ENCODE data around the gene PHF8. TPM values are rescaled to one million over a fixed set of nuclear protein-coding genes. Genes with fewer than 3 reads are reported as not detected.

The PHF8 gene
- polyA plus RNA-seq, 3 donors: 10.5 to 20.3 (median 11.9) TPM

DNA sequence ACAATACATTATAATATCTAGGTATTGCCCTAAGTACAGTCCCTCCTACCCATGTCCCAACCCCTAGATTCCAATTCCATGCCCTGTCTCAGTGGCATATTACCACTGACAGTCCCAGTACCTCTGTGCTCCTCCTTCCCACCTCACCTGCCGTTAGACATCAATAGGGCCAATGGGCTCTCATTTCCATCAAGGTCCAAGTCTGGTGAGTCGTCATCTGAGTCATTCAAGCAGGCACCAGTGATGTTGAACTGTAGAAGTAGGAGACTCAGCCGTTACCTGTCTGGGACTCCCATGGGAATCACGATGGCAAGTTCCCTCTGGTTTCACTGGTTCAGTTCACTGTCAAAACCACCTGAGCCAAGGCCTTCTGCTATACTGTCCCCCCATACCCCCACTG lies 51.7 kb downstream of the PHF8 start:
- H3K4me3 Mint-ChIP-seq: no peak overlapping the region
- H3K27ac Mint-ChIP-seq: no peak overlapping the region
- H3K9me3 Mint-ChIP-seq: peaks cover 0 to 3% (median 0%) of the 10 kb centered on the region in 7 donors
- WGBS (ENCODE audit: insufficient coverage): no CpG with 5 or more reads among the region's 4 CpGs
- peaks cover 0 to 1% (median 1%) of the 10 kb centered on the region in 3 donors for H3K27me3 Mint-ChIP-seq (ENCODE audit: low read depth in 3 of 3)
- Histone ChIP-seq H4K20me1 (ENCODE audit: insufficient read depth, low read length) (no peaks in the 10 kb centered on the region), H3K4me3 (replicated peaks in 1 of 3; ENCODE audit: low read depth in 2 of 3, low read length in 3 of 3) (no peak overlapping the region), H3K9me3 (replicated peaks in 1 of 2; ENCODE audit: control insufficient read depth in 1 of 2, insufficient read depth in 1 of 2, low read length in 2 of 2) (no peaks in the 10 kb centered on the region), H3K4me1 (ENCODE audit: control insufficient read depth in 1 of 2, insufficient read depth in 2 of 2, low read length in 2 of 2) (no peaks in the 10 kb centered on the region), H3K27ac (ENCODE audit: low read depth in 1 of 2, low read length in 2 of 2) (no peak overlapping the region), H2AFZ (ENCODE audit: insufficient read depth, low read depth, low read length, poor library complexity, severe bottlenecking) (no peak overlapping the region), H3K79me2 (ENCODE audit: insufficient read depth, low read length) (no peaks in the 10 kb centered on the region), H3K9ac (ENCODE audit: insufficient read depth, low read length, poor library complexity, severe bottlenecking) (no peak overlapping the region), H3K4me2 (replicated peaks; ENCODE audit: extremely low read depth, low read length, poor library complexity, severe bottlenecking) (no peak overlapping the region), H3K36me3 (replicated peaks in 1 of 2; ENCODE audit: control insufficient read depth in 1 of 2, insufficient read depth in 2 of 2, low read length in 2 of 2) (peaks cover 53 to 76% of the 10 kb centered on the region in 2 donors), H3K27me3 (ENCODE audit: control insufficient read depth in 2 of 2, insufficient read depth in 2 of 2, low read length in 2 of 2) (no peaks in the 10 kb centered on the region)
- H3K36me3 Mint-ChIP-seq: peaks cover 57 to 60% of the 10 kb centered on the region in 2 donors
- intact Hi-C loops (cut with micrococcal nuclease): loop anchor here in 1 of 2 donors (10.0 kb wide), 1 partner anchor 438 kb away; no protein-coding TSS in a partner anchor
- TF ChIP-seq, protein P1, sequence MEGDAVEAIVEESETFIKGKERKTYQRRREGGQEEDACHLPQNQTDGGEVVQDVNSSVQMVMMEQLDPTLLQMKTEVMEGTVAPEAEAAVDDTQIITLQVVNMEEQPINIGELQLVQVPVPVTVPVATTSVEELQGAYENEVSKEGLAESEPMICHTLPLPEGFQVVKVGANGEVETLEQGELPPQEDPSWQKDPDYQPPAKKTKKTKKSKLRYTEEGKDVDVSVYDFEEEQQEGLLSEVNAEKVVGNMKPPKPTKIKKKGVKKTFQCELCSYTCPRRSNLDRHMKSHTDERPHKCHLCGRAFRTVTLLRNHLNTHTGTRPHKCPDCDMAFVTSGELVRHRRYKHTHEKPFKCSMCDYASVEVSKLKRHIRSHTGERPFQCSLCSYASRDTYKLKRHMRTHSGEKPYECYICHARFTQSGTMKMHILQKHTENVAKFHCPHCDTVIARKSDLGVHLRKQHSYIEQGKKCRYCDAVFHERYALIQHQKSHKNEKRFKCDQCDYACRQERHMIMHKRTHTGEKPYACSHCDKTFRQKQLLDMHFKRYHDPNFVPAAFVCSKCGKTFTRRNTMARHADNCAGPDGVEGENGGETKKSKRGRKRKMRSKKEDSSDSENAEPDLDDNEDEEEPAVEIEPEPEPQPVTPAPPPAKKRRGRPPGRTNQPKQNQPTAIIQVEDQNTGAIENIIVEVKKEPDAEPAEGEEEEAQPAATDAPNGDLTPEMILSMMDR (IDR thresholded peaks at IDR 0.05): no peak
- no peak for DNase-seq
- H3K4me1 Mint-ChIP-seq: no peaks in the 10 kb centered on the region

DNA sequence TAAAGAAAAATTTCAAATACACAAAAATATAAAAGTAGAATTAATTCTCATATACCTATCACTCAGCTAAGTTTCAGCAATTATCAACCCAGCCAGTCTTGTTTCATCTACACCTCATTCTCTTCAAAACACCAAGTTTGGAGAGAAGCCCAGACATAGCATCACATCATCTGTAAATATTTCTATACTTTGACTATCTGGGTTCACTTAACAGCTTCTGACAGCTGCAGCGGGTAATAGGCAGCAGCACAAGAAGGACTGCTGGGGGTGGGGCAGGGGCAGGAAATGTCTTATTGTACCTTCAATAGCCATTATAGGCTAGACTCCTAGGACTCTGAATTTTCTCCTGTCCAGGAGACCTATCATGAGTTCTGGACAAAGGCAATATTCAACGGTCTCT lies 54.1 kb downstream of the PHF8 start:
- no peak overlapping the region for H3K27ac Mint-ChIP-seq
- no CpG with 5 or more reads among the region's 2 CpGs for WGBS (ENCODE audit: insufficient coverage)
- no peaks in the 10 kb centered on the region for H3K9me3 ChIP-seq (replicated peaks in 1 of 2; ENCODE audit: control insufficient read depth in 1 of 2, insufficient read depth in 1 of 2, low read length in 2 of 2)

More for the DNA sequence above, 54.1 kb downstream of the PHF8 start:
- Mint-ChIP-seq H3K9me3 (no peaks in the 10 kb centered on the region), H3K36me3 (peaks cover 59 to 67% of the 10 kb centered on the region in 2 donors), H3K4me1 (no peaks in the 10 kb centered on the region), H3K4me3 (no peak overlapping the region), H3K27me3 (ENCODE audit: low read depth in 3 of 3) (peaks cover 0 to 1% (median 0%) of the 10 kb centered on the region in 3 donors)
- H3K79me2 ChIP-seq (ENCODE audit: insufficient read depth, low read length): no peaks in the 10 kb centered on the region
- no peak overlapping the region for H3K27ac ChIP-seq (ENCODE audit: low read depth in 1 of 2, low read length in 2 of 2)
- no peak overlapping the region for H3K4me3 ChIP-seq (replicated peaks in 1 of 3; ENCODE audit: low read depth in 2 of 3, low read length in 3 of 3)
- DNase-seq: no peak
- no peaks in the 10 kb centered on the region for H3K4me1 ChIP-seq (ENCODE audit: control insufficient read depth in 1 of 2, insufficient read depth in 2 of 2, low read length in 2 of 2)
- H4K20me1 ChIP-seq (ENCODE audit: insufficient read depth, low read length): no peaks in the 10 kb centered on the region
- no peak overlapping the region for H3K9ac ChIP-seq (ENCODE audit: insufficient read depth, low read length, poor library complexity, severe bottlenecking)
- H3K36me3 ChIP-seq (replicated peaks in 1 of 2; ENCODE audit: control insufficient read depth in 1 of 2, insufficient read depth in 2 of 2, low read length in 2 of 2): peaks cover 57 to 82% of the 10 kb centered on the region in 2 donors
- intact Hi-C loops (cut with micrococcal nuclease): loop anchor here in 1 of 2 donors (10.0 kb wide), 1 partner anchor 435 kb away; no protein-coding TSS in a partner anchor
- no peak overlapping the region for H3K4me2 ChIP-seq (replicated peaks; ENCODE audit: extremely low read depth, low read length, poor library complexity, severe bottlenecking)
- TF ChIP-seq, protein P1 (IDR thresholded peaks at IDR 0.05): no peak
- H3K27me3 ChIP-seq (ENCODE audit: control insufficient read depth in 2 of 2, insufficient read depth in 2 of 2, low read length in 2 of 2): no peaks in the 10 kb centered on the region
- H2AFZ ChIP-seq (ENCODE audit: insufficient read depth, low read depth, low read length, poor library complexity, severe bottlenecking): no peak overlapping the region

All from CD14-positive monocyte (primary cell).